Hindlimb muscle (tissue), 1 donor: Measurements from ENCODE around the gene KRT6A. TPM values are rescaled to one million over a fixed set of nuclear protein-coding genes. Genes with fewer than 3 reads are reported as not detected.
"Not testable (repeated sequence)": the region's sequence is repeated elsewhere in the genome, so short reads cannot be mapped to it uniquely, and the experiment has no call there.

Source experiments
- DNase-seq: peaks from one replicate; pipeline ENCODE4 v3.0.0-alpha.2; 2013
- polyA plus RNA-seq: library from polyadenylated mRNA; unstranded; fragments of 120-200 nt; gene quantifications from one replicate; pipeline ENCODE4 v1.2.1, GENCODE V29; 2013; ENCODE audit not compliant: insufficient read length

The KRT6A gene
- polyA plus RNA-seq, 1 donor, result 1.3 TPM

GRCh38 chr12:52500574-52500973 is 7.5 kb upstream of the KRT6A start:
- not testable (repeated sequence) for DNase-seq

- DNase-seq, result no peak
Measured at GRCh38 chr12:52499806-52500560, 6.9 kb upstream of the KRT6A start.

GRCh38 chr12:52498946-52499345 is 5.9 kb upstream of the KRT6A start:
- DNase-seq, result no peak

GRCh38 chr12:52497975-52498374 is 4.9 kb upstream of the KRT6A start:
- DNase-seq, result no peak

GRCh38 chr12:52496590-52497071 is 3.6 kb upstream of the KRT6A start:
- no peak for DNase-seq

GRCh38 chr12:52496054-52496453 is 3.0 kb upstream of the KRT6A start:
- no peak for DNase-seq

- DNase-seq, result no peak
Measured at GRCh38 chr12:52495389-52495788, 2.3 kb upstream of the KRT6A start.

- DNase-seq, result no peak
Measured at GRCh38 chr12:52494518-52494917, 1.5 kb upstream of the KRT6A start.

GRCh38 chr12:52494100-52494499 is 1.0 kb upstream of the KRT6A start:
- no peak for DNase-seq

- DNase-seq, result not testable (repeated sequence)
Measured at GRCh38 chr12:52492405-52492804, 652 bp downstream of the KRT6A start.

GRCh38 chr12:52491495-52491894 is 1.6 kb downstream of the KRT6A start:
- DNase-seq, result not testable (repeated sequence)

- DNase-seq, result no peak
Measured at GRCh38 chr12:52488736-52489135, 4.3 kb downstream of the KRT6A start.

GRCh38 chr12:52487744-52488443 is 5.2 kb downstream of the KRT6A start:
- not testable (repeated sequence) for DNase-seq

- DNase-seq, result no peak
Measured at GRCh38 chr12:52487211-52487610, 5.8 kb downstream of the KRT6A start.

- DNase-seq, result no peak
Measured at GRCh38 chr12:52486166-52487105, 6.6 kb downstream of the KRT6A start.

- DNase-seq, result no peak
Measured at GRCh38 chr12:52480073-52480472, 13.0 kb downstream of the KRT6A start.

- DNase-seq, result no peak
Measured at GRCh38 chr12:52477651-52478050, 15.4 kb downstream of the KRT6A start.

- no peak for DNase-seq
Measured at GRCh38 chr12:52474212-52474611, 18.8 kb downstream of the KRT6A start.

GRCh38 chr12:52473768-52474167 is 19.3 kb downstream of the KRT6A start, which contains the start of gene KRT6C:
Gene KRT6C (minus strand): TSS chr12:52473805. CDS start chr12:52473737, 68 bp downstream.
- no peak for DNase-seq

- no peak for DNase-seq
Measured at GRCh38 chr12:52469853-52470252, 23.2 kb downstream of the KRT6A start.

- no peak for DNase-seq
Measured at GRCh38 chr12:52464897-52465296, 28.2 kb downstream of the KRT6A start.

- DNase-seq, result no peak
Measured at GRCh38 chr12:52461693-52462092, 31.4 kb downstream of the KRT6A start.

- no peak for DNase-seq
Measured at GRCh38 chr12:52458861-52459260, 34.2 kb downstream of the KRT6A start.
